Astrocyte of the cerebellum (primary cell): ENCODE measurements around the gene PRKX.
A peak's percentile ranks its signal among the peaks of the same experiment; 100 is the strongest.

Experiments used
- DNase-seq: peaks from one replicate; pipeline ENCODE4 v3.0.0-alpha.2; 2011; ENCODE audit warnings: low read depth
- H3K4me3 ChIP-seq: 2 replicates; pipeline ENCODE4 v1.5.1; 2011; ENCODE audit warnings: mild to moderate bottlenecking, low read depth, low read length, moderate library complexity
- in situ Hi-C: cut with HindIII; loops from 2 replicates; pipeline ENCODE4 v1.10.0; 2017; ENCODE audit warnings: low sequenced_read_pairs
- TF ChIP-seq, protein P1 (sequence below): IDR thresholded peaks from 2 replicates; pipeline ENCODE4 v1.5.1; 2012; ENCODE audit warnings: low read length, low read depth, moderate library complexity, mild to moderate bottlenecking; ENCODE audit errors: missing control alignments

The PRKX gene

DNA sequence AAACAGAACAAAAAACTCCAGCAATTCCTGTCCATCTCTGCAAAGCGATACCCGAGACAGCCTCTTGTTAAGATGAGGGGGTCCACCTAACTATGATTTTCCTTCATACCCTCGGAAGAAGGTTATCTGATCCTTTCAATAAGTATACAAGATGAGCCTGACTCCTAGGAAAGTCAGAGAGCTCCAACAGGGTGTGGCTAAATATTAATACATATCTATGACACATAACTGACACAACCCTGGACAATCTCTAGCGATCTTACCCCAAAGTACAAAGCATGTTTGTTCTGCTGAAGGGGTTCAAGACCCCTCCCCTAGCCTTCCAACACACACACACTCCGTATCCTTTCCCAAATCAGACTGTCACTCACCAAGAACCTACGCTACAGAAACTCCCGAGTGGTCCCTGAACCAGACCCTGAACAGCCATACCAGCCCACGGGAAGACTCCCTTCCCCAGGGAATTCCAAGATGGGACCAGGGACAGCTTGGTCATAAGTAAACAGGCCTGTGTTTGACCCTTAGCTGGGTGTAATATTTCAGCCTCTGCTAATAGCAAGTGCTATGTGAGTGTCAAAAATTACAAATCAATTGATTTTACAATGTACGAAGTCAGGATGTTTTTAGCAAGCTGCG is 110.3 kb downstream of the PRKX start:
- no peak overlapping the region for H3K4me3 ChIP-seq
- no peak for DNase-seq
- in situ Hi-C loops: no loop called here
- TF ChIP-seq, protein P1, sequence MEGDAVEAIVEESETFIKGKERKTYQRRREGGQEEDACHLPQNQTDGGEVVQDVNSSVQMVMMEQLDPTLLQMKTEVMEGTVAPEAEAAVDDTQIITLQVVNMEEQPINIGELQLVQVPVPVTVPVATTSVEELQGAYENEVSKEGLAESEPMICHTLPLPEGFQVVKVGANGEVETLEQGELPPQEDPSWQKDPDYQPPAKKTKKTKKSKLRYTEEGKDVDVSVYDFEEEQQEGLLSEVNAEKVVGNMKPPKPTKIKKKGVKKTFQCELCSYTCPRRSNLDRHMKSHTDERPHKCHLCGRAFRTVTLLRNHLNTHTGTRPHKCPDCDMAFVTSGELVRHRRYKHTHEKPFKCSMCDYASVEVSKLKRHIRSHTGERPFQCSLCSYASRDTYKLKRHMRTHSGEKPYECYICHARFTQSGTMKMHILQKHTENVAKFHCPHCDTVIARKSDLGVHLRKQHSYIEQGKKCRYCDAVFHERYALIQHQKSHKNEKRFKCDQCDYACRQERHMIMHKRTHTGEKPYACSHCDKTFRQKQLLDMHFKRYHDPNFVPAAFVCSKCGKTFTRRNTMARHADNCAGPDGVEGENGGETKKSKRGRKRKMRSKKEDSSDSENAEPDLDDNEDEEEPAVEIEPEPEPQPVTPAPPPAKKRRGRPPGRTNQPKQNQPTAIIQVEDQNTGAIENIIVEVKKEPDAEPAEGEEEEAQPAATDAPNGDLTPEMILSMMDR: no peak

DNA sequence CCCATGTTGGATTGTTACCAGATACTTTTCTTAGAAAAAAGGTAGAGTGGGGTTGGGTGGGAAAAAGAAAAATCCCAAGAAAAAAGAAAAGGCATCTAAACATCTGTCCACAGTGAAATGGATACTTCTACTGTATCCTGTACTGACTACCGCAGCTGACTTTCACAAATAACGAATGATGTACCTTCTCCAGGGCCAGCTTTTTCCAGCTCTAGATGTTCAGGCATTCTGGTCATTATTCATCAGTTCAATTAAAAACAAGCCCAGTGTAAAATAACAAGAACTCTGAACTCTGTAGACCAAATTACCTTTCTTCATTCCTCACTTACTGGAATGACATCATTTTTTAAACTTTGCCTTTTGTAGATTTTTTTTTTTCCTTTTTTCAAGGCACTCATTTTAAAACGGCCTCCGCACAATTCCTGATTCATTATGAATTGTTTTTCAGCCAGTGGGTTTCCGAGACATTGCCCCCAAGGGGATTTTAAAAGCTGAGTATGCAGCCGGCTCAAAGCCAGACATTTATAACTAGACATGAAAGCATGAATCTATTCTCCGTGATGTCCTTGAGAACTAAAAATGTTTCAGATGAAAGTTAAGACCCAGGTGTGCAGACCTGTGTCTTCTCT is 113.5 kb downstream of the PRKX start:
- TF ChIP-seq, protein P1: no peak
- no peak overlapping the region for H3K4me3 ChIP-seq
- in situ Hi-C loops: no loop called here
- DNase-seq: peak; percentile 1

DNA sequence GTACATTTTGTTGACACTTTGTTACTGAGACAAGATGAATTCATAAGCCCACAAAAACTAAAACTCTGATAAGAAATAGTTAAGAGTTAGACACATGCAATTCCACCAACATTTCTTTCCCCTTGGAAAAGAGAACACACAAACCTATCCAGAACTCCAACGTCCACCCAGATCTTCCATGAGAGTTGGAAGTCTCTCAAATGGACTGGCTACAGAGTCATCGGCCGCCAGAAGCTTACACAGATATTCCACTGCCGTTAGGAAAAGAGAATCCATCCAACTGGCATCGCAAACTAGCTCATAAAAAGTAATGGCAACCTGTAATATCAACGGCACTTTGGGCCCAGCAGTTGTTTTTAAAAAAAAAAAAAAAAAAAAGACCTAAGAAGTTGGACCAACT is 114.7 kb downstream of the PRKX start:
- no peak for DNase-seq
- TF ChIP-seq, protein P1: no peak
- no peak overlapping the region for H3K4me3 ChIP-seq
- in situ Hi-C loops: no loop called here

DNA sequence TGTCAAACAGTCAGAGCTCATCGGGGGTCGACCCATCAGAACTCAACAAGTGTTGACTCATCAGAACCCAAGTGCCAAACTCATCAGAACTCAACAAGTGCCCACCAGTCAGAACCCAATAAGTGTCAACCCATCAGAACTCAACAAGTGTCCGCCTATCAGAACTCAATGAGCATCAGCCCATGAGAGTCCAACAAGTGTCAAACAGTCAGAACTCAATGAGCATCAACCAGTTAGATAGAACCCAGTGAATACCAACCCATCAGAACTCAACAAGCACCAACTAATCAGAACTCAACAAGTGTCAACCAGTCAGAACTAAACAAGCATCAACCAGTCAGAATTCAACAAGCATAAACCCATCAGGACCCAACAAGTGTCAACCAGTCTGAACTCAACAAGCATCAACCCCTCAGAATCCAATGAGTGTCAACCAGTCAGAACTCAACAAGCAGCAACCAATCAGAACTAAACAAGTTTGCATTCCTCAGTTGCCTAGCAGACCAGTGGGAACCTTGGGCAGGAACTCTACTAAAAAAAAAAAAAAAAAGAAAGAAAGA is 115.3 kb downstream of the PRKX start:
- in situ Hi-C loops: no loop called here
- TF ChIP-seq, protein P1: no peak
- no peak overlapping the region for H3K4me3 ChIP-seq
- DNase-seq: no peak

DNA sequence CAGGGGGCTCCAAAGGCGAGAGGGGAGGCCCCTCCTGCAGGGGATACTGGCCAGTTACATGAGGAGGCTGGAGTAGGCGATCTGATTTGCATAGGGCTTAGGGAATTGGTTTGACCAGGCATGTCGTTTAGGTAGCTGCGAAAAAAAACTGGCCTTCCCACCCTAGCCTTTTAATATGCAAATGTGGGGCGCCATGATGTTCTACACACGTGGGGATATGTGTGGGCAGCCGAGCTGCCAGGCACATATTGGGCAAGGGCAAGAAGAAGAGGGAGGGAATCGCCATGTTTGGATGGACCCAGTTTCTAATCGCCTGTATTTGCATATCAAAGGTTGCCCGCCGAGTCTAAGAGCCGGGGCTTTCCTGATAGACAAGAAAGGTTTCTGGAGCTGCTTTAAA is 121.3 kb downstream of the PRKX start:
- H3K4me3 ChIP-seq: no peak overlapping the region
- in situ Hi-C loops: no loop called here
- TF ChIP-seq, protein P1: no peak
- no peak for DNase-seq

DNA sequence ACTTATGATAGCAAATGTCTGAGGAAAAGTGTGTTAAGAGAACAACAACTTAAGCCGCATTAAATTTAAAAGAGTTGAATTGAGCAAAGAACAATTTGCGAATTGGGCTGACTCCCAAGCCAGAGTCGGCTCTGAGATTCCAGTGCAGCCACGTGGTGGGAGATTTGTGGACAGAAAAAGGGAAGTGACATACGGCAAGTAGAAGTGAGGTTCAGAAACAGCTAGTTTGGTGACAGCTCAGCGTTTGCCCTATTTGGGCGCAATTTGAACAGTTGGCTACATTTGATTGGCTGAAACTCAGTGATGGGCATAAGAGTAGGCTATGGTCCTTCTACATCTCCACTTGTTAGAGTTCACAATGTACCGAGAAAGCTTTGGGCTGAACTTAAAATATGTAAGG is 124.0 kb downstream of the PRKX start:
- no peak overlapping the region for H3K4me3 ChIP-seq
- TF ChIP-seq, protein P1: no peak
- in situ Hi-C loops: no loop called here
- no peak for DNase-seq
